ENCODE data around the gene FAM90A1.
"Not testable (repeated sequence)": the region's sequence is repeated elsewhere in the genome, so short reads cannot be mapped to it uniquely, and the experiment has no call there.

Gene FAM90A1

DNA sequence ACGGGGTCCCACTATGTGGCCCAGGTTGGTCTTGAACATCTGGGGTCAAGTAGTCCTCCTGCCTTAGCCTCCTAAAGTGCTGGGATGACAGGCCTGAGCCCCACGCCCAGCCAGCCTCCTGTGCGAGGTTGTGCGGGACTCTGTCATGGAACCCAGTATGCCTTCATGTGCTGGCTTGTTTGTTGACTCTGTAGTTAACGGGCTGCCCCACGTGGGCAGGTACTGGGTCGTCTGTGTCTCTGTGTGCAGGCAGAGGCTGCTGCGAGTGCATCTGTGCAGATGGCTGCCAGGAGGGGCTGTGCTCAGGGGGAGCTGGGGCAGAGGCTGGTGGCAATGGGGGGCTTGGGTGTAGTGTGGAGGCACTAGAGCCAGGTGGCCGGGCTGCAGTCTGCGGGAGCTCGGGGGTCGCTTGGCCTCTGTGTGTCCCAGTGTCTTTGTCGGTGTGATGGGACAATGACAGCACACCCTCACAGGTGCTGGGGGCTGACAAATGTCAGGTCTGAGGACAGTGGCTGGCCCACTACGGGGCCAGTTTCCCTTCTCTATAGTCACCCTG is 6.0 kb upstream of the FAM90A1 start:
- not testable (repeated sequence) for DNase-seq

DNA sequence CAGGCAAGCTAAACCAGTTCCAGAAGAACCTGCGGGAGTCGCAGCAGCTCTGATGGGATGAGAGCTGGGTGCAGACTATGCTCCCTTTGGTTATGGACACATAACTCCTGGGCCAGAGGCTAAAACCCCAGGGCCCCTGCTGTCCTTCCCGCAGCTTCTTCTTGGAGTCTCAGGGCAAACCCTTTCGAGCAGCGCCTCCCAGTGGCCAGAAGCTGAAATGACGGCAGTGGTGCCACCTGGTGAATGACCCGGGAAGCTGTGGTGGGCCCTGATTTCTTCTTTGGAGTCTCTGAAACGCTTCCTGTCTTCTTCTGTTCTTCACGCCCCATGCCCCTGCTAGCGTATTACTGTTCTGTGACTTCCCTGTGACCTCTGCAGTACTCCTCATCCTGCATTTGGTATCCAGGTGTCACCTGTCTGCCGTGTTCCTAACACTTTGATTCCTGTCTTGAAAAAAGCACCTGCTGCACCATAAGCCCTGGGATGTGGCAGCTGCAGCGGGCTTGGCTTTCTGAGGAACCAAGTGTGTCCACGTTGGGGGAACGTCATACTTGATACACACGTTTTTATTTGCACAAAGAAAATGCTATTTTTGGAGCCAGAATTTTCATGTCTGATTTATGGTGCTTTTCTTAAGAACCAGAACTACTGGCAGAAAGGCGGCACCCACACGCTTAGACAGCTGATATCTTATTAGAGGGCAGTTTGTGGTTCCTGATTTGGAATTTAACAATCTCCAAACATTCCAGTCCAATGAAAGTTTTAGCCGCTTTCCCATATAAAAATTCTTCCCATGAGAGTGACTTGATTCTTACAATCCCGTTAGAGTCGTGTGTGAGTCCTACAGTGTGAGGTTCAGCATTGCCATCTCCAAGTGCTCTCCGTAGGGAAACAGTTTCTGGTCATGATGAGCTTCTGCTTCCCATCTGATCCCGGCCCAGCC is 4.5 kb upstream of the FAM90A1 start:
- peak; percentile 30 for DNase-seq

DNA sequence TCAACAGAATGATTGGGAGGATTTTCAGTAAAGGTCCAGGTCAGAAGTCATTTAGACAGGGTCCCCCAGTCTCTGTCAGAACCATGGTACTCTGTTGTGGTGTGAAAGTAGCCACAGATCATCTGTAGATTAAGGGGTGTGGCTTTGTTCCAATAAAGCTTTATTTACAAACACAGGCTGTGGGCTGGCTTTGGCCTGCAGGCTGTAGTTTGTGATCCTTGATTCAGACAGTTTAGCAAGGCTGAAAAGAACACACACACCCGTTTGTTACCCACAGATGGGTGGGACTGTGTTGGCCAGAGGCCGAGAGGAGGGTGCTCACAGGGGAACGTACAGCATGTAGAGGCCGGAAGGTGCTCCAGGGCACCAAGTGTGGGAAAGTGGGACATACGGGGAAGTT is 3.6 kb upstream of the FAM90A1 start:
- DNase-seq: not testable (repeated sequence)

DNA sequence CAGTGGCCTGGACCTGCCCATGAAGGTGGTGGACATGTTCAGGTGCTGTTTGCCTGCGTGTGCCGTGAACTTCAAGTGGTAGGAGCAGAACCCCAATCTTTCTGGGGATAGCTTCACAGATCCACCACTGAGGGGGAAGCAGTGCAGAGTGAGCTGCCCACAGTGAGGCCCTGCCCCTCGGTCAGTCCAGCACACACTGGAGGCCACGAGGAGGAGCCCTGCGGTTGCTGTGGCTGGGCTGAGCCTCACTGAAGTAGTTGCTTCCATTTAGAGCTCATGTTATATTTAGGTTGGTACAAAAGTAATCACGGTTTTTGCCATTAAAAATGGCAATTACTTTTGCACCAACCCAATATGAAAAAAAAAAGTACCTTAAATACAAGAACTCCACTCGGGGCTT is 2.1 kb upstream of the FAM90A1 start:
- not testable (repeated sequence) for DNase-seq

DNA sequence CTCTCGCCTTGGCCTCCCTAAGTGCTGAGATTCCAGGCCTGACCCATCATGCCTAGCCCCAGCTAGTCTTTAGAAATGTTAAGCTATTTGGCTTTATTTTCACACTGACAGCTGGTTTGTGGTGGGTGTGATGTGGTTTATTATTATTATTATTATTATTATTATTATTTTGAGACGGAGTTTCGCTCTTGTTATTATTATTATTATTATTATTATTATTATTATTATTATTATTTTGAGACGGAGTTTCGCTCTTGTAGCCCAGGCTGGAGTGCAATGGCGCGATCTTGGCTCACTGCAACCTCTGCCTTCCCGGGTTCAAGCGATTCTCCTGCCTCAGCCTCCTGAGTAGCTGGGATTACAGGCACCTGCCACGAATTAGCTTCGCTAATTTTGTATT is 1.2 kb upstream of the FAM90A1 start:
- DNase-seq: not testable (repeated sequence)

DNA sequence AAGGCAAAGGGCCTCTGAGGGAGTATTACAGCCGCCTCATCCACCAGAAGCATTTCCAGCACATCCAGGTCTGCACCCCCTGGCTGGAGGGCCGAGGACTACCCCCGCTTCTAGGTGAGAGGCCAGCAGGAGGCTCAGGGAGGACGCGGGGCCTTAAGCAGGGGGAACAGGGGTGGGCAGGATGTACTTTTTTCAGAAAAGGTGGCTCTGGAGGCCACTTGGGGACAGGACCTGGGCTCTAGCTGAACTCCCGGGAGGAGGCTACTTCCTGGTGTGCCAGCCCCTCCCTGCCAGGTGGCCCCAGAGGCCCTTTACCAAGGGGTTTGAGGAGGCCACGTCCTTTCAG is 287 bp upstream of the FAM90A1 start:
- not testable (repeated sequence) for DNase-seq

DNA sequence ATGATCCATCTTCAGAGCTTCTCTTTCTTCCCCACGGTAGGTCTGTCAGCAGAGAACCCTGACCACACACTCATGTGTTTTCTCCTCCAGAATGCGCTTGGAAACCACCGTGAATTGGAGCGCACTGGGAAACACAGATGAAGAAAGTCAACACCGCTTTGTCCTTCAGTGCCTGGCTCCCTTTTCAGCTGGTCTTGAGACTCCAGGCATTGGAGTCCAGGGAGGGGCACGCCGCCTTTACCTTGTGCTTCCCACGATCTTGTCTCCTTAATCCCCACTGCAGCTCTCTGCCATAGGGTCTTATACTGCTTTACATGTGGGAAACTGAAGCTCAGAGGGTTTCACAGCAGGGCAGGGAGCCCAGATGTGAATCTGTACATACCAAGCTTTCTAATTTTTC is 1.1 kb downstream of the FAM90A1 start:
- DNase-seq: no peak

DNA sequence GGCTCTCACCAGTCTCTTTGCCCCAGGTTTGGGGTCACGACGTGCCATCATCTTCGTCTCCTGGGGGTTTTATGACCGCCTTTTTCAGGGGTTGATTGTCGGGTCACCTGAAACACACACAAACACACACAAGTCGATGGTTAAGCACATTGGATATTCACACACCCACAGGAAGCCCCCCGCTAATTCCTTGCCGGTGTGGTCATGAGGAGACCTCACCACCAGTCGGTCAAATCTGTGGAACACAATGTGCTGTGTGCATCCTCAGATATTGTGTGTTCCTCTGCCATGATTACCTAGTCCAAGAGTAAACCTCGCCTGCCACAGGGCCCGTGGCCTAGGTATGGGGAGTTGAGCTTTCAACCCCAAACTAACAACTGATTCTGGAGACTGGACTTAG is 2.6 kb downstream of the FAM90A1 start:
- DNase-seq: not testable (repeated sequence)

DNA sequence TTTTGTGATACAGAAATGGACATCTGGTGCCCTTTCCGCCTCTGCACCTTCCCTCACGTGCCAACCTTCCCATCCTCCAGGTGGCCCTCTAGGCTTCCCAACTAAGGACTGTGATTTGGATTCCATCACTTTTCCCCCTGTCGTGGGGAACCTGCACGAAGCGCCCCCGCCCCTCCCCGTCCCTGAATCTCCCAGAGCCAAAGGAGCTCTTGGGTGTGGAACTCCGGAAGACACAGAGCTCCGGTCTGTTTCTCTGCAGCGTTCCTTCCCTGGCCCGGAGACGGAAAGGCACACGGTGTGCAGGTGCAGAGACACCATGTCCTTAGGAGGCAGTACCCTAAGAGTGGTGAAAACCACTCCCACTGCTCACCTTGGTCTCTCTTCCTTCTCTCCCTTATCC is 3.8 kb downstream of the FAM90A1 start:
- not testable (repeated sequence) for DNase-seq

DNA sequence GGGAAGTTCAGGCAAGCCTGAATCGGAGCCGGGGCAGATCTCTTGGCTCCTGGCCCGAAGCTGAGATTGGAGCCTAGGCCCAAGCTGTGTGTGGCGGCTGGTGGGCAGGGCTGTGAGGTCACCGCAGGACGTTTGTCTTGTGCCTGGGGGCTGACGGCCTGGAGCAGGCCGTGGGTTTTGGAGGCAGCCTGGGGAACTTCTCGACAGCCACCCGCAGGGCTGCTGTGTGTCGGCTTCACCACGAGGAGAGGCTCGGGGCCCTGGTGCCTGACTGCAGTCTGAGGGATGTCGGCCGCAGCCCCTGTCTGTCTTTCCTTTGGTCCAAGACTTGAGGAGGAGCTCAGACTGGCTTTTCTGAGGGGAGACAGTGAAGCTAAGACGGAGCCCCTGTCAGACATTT is 5.1 kb downstream of the FAM90A1 start:
- DNase-seq: not testable (repeated sequence)

DNA sequence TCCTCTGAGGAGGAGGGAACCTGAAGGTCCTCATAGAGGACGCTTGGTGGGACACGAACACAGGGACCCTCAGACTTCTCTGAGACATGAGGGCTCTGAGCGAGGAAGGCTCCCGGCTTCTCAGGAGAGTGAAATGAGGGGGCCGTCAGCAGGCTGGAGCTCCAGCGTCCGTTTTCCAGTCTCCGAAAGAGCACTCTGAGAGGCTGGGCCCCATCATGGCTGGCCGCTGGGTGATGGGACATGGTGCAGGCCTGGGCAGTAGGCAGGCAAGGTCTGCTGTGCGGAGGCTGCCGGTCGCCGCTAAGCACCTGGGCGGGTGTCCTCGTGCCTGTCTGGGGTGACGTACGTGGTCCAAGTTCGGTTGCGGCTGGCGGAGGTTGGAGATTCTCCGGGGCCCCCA is 5.6 kb downstream of the FAM90A1 start:
- DNase-seq: not testable (repeated sequence)

DNA sequence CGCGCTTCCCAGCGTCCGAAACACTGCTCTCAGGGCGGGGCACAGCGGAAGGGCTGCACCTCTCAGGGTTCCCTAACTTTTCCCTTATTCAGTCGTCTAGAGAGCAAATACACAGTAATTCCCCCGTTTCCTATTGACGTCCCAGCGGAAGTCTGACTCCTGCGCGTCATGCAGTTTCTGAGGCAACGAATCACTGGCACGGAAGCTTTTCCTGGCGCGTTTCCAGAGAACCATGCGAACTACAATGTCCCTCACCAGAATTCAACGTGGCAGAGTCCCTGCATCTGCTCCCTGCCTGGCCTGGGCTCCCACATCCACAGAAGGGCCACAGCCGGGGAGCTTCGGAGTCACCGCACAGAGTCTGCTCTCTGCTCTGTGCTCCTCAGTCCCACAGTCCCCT is 6.0 kb downstream of the FAM90A1 start:
- DNase-seq: not testable (repeated sequence)

DNA sequence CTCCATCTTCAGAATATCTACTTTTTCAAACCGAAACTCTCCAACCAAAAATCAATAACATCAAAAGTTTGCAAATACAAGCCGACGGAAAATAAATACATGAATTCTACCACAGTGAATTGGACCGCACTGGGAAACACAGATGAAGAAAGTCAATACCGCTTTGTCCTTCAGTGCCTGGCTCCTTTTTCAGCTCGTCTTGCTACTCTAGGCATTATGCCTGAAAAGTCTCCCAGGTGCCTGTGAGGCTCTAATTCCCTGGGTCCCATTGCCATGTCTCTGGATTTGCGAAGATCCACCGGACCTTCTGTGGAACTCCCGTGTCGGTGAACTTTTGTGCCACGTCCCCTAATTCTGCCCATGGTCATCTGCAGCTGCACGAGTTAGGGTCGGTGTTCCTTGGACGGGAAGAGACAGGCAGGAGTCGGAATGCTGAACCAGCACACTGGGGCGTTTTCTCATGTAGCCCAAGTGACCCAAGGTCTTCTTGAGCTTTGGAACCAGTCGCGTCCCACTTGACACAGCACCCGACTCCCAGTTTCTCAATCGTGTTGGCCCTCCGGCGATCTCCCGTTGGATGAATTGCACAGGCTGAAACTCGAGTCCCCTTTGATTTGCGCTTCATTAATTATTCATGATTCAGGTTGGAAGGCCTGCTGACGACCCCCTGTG is 8.6 kb downstream of the FAM90A1 start:
- not testable (repeated sequence) for DNase-seq

DNA sequence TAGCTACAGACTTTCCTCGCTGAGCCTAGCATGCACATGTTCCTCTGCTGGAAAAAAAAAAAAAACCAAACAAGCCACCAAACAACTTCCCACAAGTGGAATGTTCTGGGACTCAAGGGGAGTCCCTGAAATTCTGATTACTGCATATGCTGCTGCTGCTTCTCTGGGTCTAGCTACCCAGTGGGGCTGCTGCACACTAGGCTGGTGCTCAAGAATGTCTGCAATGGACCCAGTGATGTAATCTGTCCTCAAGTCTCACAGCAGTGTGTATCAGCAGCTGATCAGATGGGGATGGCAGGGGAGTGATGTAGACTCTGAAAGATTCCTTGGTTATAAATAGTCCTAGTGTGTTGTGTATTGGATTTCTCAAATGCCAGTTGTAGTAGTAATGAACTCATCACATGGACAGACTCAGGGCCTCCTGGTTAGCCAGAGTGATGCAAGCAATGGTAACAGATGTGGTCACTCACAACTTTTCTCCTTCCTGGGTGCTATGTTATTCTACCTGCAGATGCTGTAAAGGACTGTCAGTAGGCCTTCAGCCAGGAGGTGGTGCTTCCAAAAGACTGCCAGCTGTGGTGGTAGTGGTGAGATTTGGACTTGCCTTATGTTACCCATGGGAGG is 29.6 kb downstream of the FAM90A1 start:
- DNase-seq: not testable (repeated sequence)

DNA sequence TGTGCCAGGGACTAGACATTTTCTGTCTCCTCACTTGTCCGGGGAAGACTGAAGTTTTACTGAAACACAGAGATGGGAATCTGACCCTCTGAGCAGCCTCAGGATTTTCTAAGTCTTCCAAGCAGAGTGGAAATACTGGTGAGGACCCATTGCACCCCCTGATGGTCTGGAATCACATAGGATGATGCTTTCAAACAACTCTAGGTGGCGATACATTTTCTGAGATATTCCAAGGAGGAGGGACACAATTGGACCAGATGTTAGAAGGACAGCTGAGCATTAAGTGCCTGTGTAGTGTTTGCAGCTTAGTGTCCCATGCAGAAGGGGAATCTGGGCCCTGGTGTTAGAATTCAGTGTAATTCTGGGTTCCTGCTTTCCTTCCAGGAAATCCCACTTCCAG is 39.3 kb downstream of the FAM90A1 start:
- DNase-seq: not testable (repeated sequence)

DNA sequence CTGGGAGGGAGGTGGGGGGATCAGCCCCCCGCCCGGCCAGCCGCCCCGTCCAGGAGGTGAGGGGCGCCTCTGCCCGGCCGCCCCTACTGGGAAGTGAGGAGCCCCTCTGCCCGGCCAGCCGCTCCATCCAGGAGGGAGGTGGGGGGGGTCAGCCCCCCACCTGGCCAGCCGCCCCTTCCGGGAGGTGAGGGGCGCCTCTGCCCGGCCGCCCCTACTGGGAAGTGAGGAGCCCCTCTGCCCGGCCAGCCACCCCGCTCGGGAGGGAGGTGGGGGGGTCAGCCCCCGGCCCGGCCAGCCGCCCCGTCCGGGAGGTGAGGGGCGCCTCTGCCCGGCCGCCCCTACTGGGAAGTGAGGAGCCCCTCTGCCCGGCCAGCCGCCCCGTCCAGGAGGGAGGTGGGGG is 43.2 kb downstream of the FAM90A1 start:
- not testable (repeated sequence) for DNase-seq

DNA sequence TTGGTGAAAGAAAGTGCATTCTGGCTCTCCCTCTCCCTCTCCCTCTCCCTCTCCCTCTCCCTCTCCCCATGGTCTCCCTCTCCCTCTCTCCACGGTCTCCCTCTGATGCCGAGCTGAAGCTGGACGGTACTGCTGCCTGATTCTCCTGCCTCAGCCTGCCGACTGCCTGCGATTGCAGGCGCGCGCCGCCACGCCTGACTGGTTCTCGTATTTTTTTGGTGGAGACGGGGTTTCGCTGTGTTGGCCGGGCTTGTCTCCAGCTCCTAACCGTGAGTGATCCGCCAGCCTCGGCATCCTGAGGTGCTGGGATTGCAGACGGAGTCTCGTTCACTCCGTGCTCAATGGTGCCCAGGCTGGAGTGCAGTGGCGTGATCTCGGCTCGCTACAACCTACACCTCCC is 44.1 kb downstream of the FAM90A1 start:
- DNase-seq: not testable (repeated sequence)

DNA sequence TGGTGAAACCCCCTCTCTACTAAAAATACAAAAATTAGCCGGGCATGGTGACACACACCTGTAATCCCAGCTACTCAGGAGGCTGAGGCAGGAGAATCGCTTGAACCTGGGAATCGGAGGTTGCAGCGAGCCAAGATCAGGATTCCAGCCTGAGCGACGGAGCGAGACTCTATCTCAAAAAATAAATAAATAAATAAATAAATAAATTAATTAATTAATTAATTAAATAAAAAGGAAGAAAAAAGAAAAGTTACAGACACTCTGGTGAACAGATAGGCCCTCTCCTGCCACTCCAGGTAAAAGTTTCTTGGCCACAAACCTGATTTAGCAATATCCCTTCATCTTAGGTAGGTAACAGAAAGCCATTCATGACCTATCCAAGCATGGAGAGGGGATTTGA is 44.5 kb downstream of the FAM90A1 start:
- not testable (repeated sequence) for DNase-seq

DNA sequence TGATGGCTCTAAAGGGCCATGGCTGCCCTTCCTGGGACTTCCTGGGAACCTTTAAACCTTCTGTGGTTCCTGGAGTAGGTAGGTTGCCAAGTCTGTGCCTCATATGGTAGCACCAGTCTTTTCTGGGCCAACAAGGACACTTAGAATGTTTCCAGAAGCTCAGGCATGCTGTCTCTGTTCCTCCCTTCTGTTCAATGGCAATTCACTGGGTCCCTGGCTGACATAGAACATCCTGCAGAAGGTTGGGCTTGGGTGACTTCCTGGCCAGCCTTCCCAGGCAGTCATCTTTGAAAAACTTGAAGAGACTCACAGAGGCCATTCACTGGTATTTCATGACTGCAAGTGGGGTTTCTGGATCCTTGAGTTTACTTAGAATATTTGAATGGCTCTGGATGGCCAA is 46.1 kb downstream of the FAM90A1 start:
- not testable (repeated sequence) for DNase-seq

DNA sequence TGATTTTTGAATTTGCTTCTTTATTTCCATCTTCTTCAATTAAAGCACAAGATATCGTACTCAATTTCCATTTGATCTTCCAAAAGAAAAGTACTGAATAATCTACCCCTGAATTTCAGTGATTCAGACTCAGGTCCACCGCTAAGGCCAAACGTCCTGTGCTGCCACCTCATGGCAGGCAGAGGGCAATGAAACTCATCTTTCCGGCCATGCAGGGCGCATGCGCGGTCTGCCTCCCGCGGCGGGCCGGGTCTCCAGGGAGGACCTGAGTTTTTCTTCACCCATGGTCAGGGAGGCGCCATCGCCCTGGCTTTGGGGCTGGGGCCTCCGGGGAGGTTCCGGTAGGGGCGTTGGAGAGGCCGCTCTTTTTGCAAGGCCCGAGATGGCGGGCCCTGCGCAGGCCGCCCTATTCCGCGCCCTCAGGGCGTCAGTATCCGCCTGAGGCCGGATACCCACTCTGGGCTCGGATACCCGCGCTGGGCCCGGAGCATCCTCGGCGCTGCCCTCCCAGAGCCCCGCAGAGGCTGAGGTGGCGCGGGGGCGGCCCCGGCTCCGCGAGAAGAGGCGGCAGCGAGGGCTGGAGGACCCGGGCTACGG is 47.3 kb downstream of the FAM90A1 start:
- peak; percentile 71 for DNase-seq

DNA sequence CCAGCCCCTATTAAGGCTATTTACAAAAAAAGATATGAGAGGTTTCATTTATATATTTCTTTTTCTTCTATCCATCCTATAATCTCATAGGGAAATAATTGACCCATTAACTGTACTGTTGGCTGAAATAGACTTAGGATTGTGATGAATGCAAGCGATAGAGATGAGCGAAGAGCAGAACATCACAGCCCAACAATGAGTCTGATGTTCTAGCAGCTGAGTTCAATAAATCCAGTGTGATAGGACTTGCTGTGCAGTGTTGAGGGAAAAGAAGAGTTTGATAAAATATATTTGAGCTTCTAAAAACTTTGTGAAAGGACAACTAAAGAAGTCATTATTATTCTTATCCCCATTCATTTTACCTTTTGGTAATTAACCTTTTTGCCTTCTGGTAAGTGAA is 54.5 kb downstream of the FAM90A1 start:
- not testable (repeated sequence) for DNase-seq
